ENCODE measurements around the gene SREBF1.

GRCh38 chr17:17868641-17869522 lies 32.1 kb upstream of the SREBF1 start:
- TF ChIP-seq, protein P1, sequence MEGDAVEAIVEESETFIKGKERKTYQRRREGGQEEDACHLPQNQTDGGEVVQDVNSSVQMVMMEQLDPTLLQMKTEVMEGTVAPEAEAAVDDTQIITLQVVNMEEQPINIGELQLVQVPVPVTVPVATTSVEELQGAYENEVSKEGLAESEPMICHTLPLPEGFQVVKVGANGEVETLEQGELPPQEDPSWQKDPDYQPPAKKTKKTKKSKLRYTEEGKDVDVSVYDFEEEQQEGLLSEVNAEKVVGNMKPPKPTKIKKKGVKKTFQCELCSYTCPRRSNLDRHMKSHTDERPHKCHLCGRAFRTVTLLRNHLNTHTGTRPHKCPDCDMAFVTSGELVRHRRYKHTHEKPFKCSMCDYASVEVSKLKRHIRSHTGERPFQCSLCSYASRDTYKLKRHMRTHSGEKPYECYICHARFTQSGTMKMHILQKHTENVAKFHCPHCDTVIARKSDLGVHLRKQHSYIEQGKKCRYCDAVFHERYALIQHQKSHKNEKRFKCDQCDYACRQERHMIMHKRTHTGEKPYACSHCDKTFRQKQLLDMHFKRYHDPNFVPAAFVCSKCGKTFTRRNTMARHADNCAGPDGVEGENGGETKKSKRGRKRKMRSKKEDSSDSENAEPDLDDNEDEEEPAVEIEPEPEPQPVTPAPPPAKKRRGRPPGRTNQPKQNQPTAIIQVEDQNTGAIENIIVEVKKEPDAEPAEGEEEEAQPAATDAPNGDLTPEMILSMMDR (conservative IDR thresholded peaks at IDR 0.05) = no peak
- no peak for TF ChIP-seq EZH2 (IDR thresholded peaks at IDR 0.05; ENCODE audit: low read depth)
